GM23248 (cell line): ENCODE results near the gene LMOD1. TPM values are rescaled to one million over a fixed set of nuclear protein-coding genes. Genes with fewer than 3 reads are reported as not detected.
"Not testable (repeated sequence)": the region's sequence is repeated elsewhere in the genome, so short reads cannot be mapped to it uniquely, and the experiment has no call there.

Source experiments
- DNase-seq: peaks from one replicate; pipeline ENCODE4 v3.0.0-alpha.2; 2015
- H2AFZ ChIP-seq: fragments of 200-600 bp; sonication (generic); 2 replicates; pipeline ENCODE4 v1.6.1; 2016; ENCODE audit warnings: antibody characterized with exemption
- H3F3A ChIP-seq: fragments of 200-600 bp; sonication (generic); 2 replicates; pipeline ENCODE4 v1.6.1; 2016; ENCODE audit warnings: mild to moderate bottlenecking, antibody characterized with exemption, mixed run types; ENCODE audit not compliant: insufficient read depth
- H3K27ac ChIP-seq: fragments of 200-600 bp; sonication (generic); 2 replicates; pipeline ENCODE4 v1.5.1; 2016; ENCODE audit warnings: mild to moderate bottlenecking
- H3K27me3 ChIP-seq: fragments of 200-600 bp; sonication (generic); replicated peaks from 2 replicates; pipeline ENCODE4 v1.6.1; 2016; ENCODE audit warnings: mild to moderate bottlenecking; ENCODE audit not compliant: insufficient read depth
- H3K36me3 ChIP-seq: fragments of 200-600 bp; sonication (generic); 2 replicates; pipeline ENCODE4 v1.6.1; 2016; ENCODE audit warnings: low read depth, mild to moderate bottlenecking
- H3K4me1 ChIP-seq: fragments of 200-600 bp; sonication (generic); 2 replicates; pipeline ENCODE4 v1.6.1; 2016; ENCODE audit warnings: mild to moderate bottlenecking; ENCODE audit not compliant: insufficient read depth
- H3K4me2 ChIP-seq: fragments of 200-600 bp; sonication (generic); one replicate; pipeline ENCODE4 v1.6.1; 2016; ENCODE audit warnings: mild to moderate bottlenecking; ENCODE audit not compliant: unreplicated experiment
- H3K4me3 ChIP-seq: fragments of 200-600 bp; sonication (generic); 2 replicates; pipeline ENCODE4 v1.5.1; 2016; ENCODE audit warnings: mild to moderate bottlenecking
- H3K79me2 ChIP-seq: fragments of 200-600 bp; sonication (generic); 2 replicates; pipeline ENCODE4 v1.6.1; 2016; ENCODE audit warnings: mild to moderate bottlenecking; ENCODE audit not compliant: insufficient read depth
- H3K9ac ChIP-seq: fragments of 200-600 bp; sonication (generic); 2 replicates; pipeline ENCODE4 v1.6.1; 2016; ENCODE audit warnings: mild to moderate bottlenecking
- H3K9me2 ChIP-seq: fragments of 200-600 bp; sonication (generic); 2 replicates; pipeline ENCODE4 v1.6.1; 2016; ENCODE audit warnings: mixed run types, mild to moderate bottlenecking, moderate library complexity; ENCODE audit not compliant: insufficient read depth
- H3K9me3 ChIP-seq: fragments of 200-600 bp; sonication (generic); one replicate; pipeline ENCODE4 v1.6.1; 2017; ENCODE audit warnings: low read depth
- H4K20me1 ChIP-seq: fragments of 200-600 bp; sonication (generic); 2 replicates; pipeline ENCODE4 v1.6.0; 2016; ENCODE audit not compliant: insufficient read depth
- EZH2 ChIP-seq: fragments of 200-600 bp; sonication (generic); IDR thresholded peaks from 2 replicates; pipeline ENCODE4 v1.6.1; 2018; ENCODE audit warnings: antibody characterized with exemption, mild to moderate bottlenecking; ENCODE audit not compliant: insufficient read depth, poor library complexity, severe bottlenecking
- EZH2phosphoT487 ChIP-seq: fragments of 200-600 bp; sonication (generic); IDR thresholded peaks from 2 replicates; pipeline ENCODE4 v1.6.1; 2018; ENCODE audit warnings: antibody characterized with exemption, moderate library complexity, mild to moderate bottlenecking, low read depth; ENCODE audit not compliant: insufficient read depth
- WGBS, 2 experiments: methylation state at CpG; one replicate each; pipeline ENCODE4 v1.1.6; 2015 to 2017; ENCODE audit warnings: low lambda C conversion rate in 2 of 2, low coverage in 1 of 2; ENCODE audit errors: missing lambda C conversion rate in 2 of 2; 5-methylcytosine and 5-hydroxymethylcytosine counted together
- in situ Hi-C: fragments of 300-500 bp; cut with MboI; formaldehyde crosslinking; loops from 2 replicates; pipeline ENCODE4 v1.15.0; 2020
- polyA plus RNA-seq: library from polyadenylated mRNA; unstranded; fragments of >200 nt; fragmentation: Nextera tagmentation; extraction: Ambion mirVana; gene quantifications from 2 replicates; pipeline ENCODE4 v1.2.1, GENCODE V29; 2016
- total RNA-seq: library from RNA; depleted of rRNA; stranded (reverse); fragments of >200 nt; shearing (Covaris generic); gene quantifications from 2 replicates; pipeline ENCODE4 v1.2.3, GENCODE V29; 2014

The LMOD1 gene
- total and polyA plus RNA-seq, 2 experiments from 2014 or later, result 6.1 to 7.8 TPM

GRCh38 chr1:201870397-201870796 lies 76.0 kb downstream of the LMOD1 start:
- no peaks in the 10 kb centered on the region for H3K79me2 ChIP-seq
- in situ Hi-C loops, result no loop called here
- peak; percentile 47 for DNase-seq
- no peaks in the 10 kb centered on the region for H3K9me3 ChIP-seq
- H3F3A ChIP-seq, result no peaks in the 10 kb centered on the region
- peaks cover 73% of the 10 kb centered on the region for H3K36me3 ChIP-seq
- H3K27ac ChIP-seq, result no peak overlapping the region
- H3K4me3 ChIP-seq, result no peak overlapping the region
- WGBS, 2 experiments, result 90 to 93% methylated on average over 10 of the region's 10 CpGs
- no peaks in the 10 kb centered on the region for H3K27me3 ChIP-seq
- no peak overlapping the region for H2AFZ ChIP-seq
- no peak overlapping the region for H3K4me2 ChIP-seq
- no peak overlapping the region for H3K9ac ChIP-seq
- H3K9me2 ChIP-seq, result no peaks in the 10 kb centered on the region
- no peaks in the 10 kb centered on the region for H4K20me1 ChIP-seq
- no peak for TF ChIP-seq EZH2
- TF ChIP-seq EZH2phosphoT487, result no peak
- H3K4me1 ChIP-seq, result no peaks in the 10 kb centered on the region

GRCh38 chr1:201861448-201861847 lies 84.9 kb downstream of the LMOD1 start:
- Histone ChIP-seq H3K4me3 (no peak overlapping the region), H3K4me1 (no peaks in the 10 kb centered on the region), H3K9ac (no peak overlapping the region), H3K27me3 (no peaks in the 10 kb centered on the region), H3K9me2 (no peaks in the 10 kb centered on the region), H3K4me2 (no peak overlapping the region), H3K27ac (no peak overlapping the region), H4K20me1 (no peaks in the 10 kb centered on the region), H3K9me3 (no peaks in the 10 kb centered on the region), H3K36me3 (peaks cover 59% of the 10 kb centered on the region), H3K79me2 (no peaks in the 10 kb centered on the region), H3F3A (no peaks in the 10 kb centered on the region), H2AFZ (no peak overlapping the region)
- in situ Hi-C loops, result no loop called here
- DNase-seq, result no peak
- WGBS, 2 experiments, result 92% methylated on average over 7 of the region's 7 CpGs
- TF ChIP-seq EZH2, result no peak
- no peak for TF ChIP-seq EZH2phosphoT487

GRCh38 chr1:201859424-201859823 lies 86.9 kb downstream of the LMOD1 start:
- in situ Hi-C loops, result no loop called here
- 93 to 98% methylated on average over 5 of the region's 5 CpGs for WGBS, 2 experiments

GRCh38 chr1:201856722-201857121 lies 89.6 kb downstream of the LMOD1 start:
- H3K4me3 ChIP-seq, in situ Hi-C loops, H3K9ac ChIP-seq, H3K4me1 ChIP-seq, H3K9me2 ChIP-seq, H3K27ac ChIP-seq, H4K20me1 ChIP-seq, H3K27me3 ChIP-seq, H3K9me3 ChIP-seq, H3F3A ChIP-seq, DNase-seq, H3K4me2 ChIP-seq, H2AFZ ChIP-seq: not testable (repeated sequence)
- H3K36me3 ChIP-seq, result peaks cover 73% of the 10 kb centered on the region
- WGBS, 2 experiments, result 95 to 100% methylated on average over 2 of the region's 2 CpGs
- peaks cover 12% of the 10 kb centered on the region; the same call in 1 of the 2 replicates for H3K79me2 ChIP-seq

More at GRCh38 chr1:201859424-201859823, 86.9 kb downstream of the LMOD1 start:
- Histone ChIP-seq H3K27me3 (no peaks in the 10 kb centered on the region), H3K9me3 (no peaks in the 10 kb centered on the region), H3K4me1 (no peaks in the 10 kb centered on the region), H3F3A (no peaks in the 10 kb centered on the region), H3K27ac (no peak overlapping the region), H4K20me1 (0 out of 2 replicates have a peak, but pooled peaks cover 4% of the 10 kb centered on the region), H3K79me2 (no peaks in the 10 kb centered on the region), H3K9ac (no peak overlapping the region), H3K4me2 (no peak overlapping the region), H3K36me3 (peaks cover 63% of the 10 kb centered on the region), H3K4me3 (no peak overlapping the region), H3K9me2 (no peaks in the 10 kb centered on the region), H2AFZ (no peak overlapping the region)
- DNase-seq, result no peak
- no peak for TF ChIP-seq EZH2
- TF ChIP-seq EZH2phosphoT487, result no peak

- no peak for DNase-seq
- no peak overlapping the region for H3K27ac ChIP-seq
- in situ Hi-C loops, result no loop called here
- H3K4me3 ChIP-seq, result no peak overlapping the region
- no peak for TF ChIP-seq EZH2
- TF ChIP-seq EZH2phosphoT487, result no peak
- H2AFZ ChIP-seq, result no peak overlapping the region
- no peaks in the 10 kb centered on the region for H3K27me3 ChIP-seq
- H3K4me1 ChIP-seq, result peaks cover 22% of the 10 kb centered on the region
- WGBS, 2 experiments, result 95 to 96% methylated on average over 1 of the region's 1 CpG
- 0 out of 2 replicates have a peak, but pooled peaks cover 4% of the 10 kb centered on the region for H4K20me1 ChIP-seq
- no peak overlapping the region for H3K4me2 ChIP-seq
- no peaks in the 10 kb centered on the region for H3K9me2 ChIP-seq
- peaks cover 32% of the 10 kb centered on the region for H3K79me2 ChIP-seq
- H3K9ac ChIP-seq, result no peak overlapping the region
- H3K36me3 ChIP-seq, result peaks cover 45% of the 10 kb centered on the region
- H3K9me3 ChIP-seq, result no peaks in the 10 kb centered on the region
- H3F3A ChIP-seq, result peaks cover 40% of the 10 kb centered on the region
Observed at GRCh38 chr1:201851949-201852348, 94.4 kb downstream of the LMOD1 start.
